ENCODE data around the gene FCGR2B.
"Not testable (repeated sequence)": the region's sequence is repeated elsewhere in the genome, so short reads cannot be mapped to it uniquely, and the experiment has no call there.

DNA sequence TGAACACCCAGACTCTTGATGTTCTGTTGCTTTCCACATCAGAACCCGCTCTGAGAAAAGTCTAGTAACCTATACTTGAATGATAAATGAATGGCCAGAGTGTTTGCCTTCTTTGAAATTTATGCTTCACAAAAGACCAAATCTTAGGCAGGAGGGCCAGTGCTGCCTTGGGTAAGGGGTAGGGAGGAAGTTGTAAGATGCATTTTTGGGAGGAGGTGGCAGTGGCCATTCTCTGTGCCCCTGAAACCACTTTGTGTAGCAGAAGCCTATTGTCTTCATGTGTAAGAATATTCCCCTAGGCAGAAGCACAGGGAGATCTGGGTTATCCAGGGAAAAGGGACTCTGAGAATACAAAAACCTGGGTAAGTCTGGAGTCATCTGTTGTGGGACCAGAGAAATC, 626 bp downstream of the FCGR2B start:
- not testable (repeated sequence) for TF ChIP-seq POLR2AphosphoS5 (IDR thresholded peaks at IDR 0.05; ENCODE audit: low read depth); GABPA (IDR thresholded peaks at IDR 0.05; ENCODE audit: low read depth); SPI1 (IDR thresholded peaks at IDR 0.05; ENCODE audit: borderline replicate concordance, low read depth)
- TF ChIP-seq, protein P1, sequence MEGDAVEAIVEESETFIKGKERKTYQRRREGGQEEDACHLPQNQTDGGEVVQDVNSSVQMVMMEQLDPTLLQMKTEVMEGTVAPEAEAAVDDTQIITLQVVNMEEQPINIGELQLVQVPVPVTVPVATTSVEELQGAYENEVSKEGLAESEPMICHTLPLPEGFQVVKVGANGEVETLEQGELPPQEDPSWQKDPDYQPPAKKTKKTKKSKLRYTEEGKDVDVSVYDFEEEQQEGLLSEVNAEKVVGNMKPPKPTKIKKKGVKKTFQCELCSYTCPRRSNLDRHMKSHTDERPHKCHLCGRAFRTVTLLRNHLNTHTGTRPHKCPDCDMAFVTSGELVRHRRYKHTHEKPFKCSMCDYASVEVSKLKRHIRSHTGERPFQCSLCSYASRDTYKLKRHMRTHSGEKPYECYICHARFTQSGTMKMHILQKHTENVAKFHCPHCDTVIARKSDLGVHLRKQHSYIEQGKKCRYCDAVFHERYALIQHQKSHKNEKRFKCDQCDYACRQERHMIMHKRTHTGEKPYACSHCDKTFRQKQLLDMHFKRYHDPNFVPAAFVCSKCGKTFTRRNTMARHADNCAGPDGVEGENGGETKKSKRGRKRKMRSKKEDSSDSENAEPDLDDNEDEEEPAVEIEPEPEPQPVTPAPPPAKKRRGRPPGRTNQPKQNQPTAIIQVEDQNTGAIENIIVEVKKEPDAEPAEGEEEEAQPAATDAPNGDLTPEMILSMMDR (IDR thresholded peaks at IDR 0.05; ENCODE audit: insufficient read depth, low read length) = not testable (repeated sequence)
- TF ChIP-seq, protein P2, sequence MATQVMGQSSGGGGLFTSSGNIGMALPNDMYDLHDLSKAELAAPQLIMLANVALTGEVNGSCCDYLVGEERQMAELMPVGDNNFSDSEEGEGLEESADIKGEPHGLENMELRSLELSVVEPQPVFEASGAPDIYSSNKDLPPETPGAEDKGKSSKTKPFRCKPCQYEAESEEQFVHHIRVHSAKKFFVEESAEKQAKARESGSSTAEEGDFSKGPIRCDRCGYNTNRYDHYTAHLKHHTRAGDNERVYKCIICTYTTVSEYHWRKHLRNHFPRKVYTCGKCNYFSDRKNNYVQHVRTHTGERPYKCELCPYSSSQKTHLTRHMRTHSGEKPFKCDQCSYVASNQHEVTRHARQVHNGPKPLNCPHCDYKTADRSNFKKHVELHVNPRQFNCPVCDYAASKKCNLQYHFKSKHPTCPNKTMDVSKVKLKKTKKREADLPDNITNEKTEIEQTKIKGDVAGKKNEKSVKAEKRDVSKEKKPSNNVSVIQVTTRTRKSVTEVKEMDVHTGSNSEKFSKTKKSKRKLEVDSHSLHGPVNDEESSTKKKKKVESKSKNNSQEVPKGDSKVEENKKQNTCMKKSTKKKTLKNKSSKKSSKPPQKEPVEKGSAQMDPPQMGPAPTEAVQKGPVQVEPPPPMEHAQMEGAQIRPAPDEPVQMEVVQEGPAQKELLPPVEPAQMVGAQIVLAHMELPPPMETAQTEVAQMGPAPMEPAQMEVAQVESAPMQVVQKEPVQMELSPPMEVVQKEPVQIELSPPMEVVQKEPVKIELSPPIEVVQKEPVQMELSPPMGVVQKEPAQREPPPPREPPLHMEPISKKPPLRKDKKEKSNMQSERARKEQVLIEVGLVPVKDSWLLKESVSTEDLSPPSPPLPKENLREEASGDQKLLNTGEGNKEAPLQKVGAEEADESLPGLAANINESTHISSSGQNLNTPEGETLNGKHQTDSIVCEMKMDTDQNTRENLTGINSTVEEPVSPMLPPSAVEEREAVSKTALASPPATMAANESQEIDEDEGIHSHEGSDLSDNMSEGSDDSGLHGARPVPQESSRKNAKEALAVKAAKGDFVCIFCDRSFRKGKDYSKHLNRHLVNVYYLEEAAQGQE (IDR thresholded peaks at IDR 0.05; ENCODE audit: insufficient replicate concordance, low read depth) = not testable (repeated sequence)
